H1 (cell line): ENCODE data around the gene RRAD. TPM values are rescaled to one million over a fixed set of nuclear protein-coding genes. Genes with fewer than 3 reads are reported as not detected.

Experiments used
- CTCF ChIA-PET: fragments of 300-600 bp; sonication (Branson Sonifier 250); formaldehyde crosslinking; loops from one replicate; lab custom pipeline; 2021; ENCODE audit not compliant: partially characterized antibody; lab: Charles Lee
- POLR2A ChIA-PET: fragments of 300-600 bp; sonication (Branson Sonifier 250); formaldehyde crosslinking; loops from one replicate; lab custom pipeline; 2021; ENCODE audit warnings: inconsistent platforms; ENCODE audit not compliant: partially characterized antibody; lab: Charles Lee
- DNase-seq, 2 experiments: peaks; one replicate each; pipeline versions ENCODE4 v3.0.0 to v3.0.0-alpha.2; 2010 to 2022; ENCODE audit warnings: low spot score in 2 of 2, low read depth in 1 of 2, mixed read lengths in 1 of 2
- FAIRE-seq: peaks from 2 replicates; lab custom pipeline; 2011; peaks lifted over from hg19 to GRCh38; lab: Jason Lieb, UNC
- H2AFZ ChIP-seq: 2 replicates; pipeline ENCODE4 v1.8.1; 2012; ENCODE audit warnings: low read length, inconsistent platforms
- H2AK5ac ChIP-seq: 2 replicates; pipeline ENCODE4 v1.6.1; 2013; ENCODE audit warnings: low read depth, low read length
- H2BK120ac ChIP-seq: replicated peaks from 2 replicates; pipeline ENCODE3; 2013; ENCODE audit warnings: low read depth, low read length, inconsistent platforms
- H2BK12ac ChIP-seq: 2 replicates; pipeline ENCODE4 v1.6.1; 2013; ENCODE audit warnings: low read depth, low read length
- H2BK15ac ChIP-seq: 2 replicates; pipeline ENCODE4 v1.6.1; 2013; ENCODE audit warnings: low read length
- H2BK20ac ChIP-seq: 2 replicates; pipeline ENCODE4 v1.6.1; 2013; ENCODE audit warnings: low read length
- H2BK5ac ChIP-seq: 2 replicates; pipeline ENCODE4 v1.6.1; 2013; ENCODE audit warnings: low read depth, low read length
- H3K14ac ChIP-seq: 2 replicates; pipeline ENCODE4 v1.6.1; 2013; ENCODE audit warnings: inconsistent platforms; ENCODE audit not compliant: insufficient read length
- H3K18ac ChIP-seq: 2 replicates; pipeline ENCODE4 v1.6.1; 2013; ENCODE audit warnings: low read length; ENCODE audit errors: extremely low read depth
- H3K23ac ChIP-seq: 2 replicates; pipeline ENCODE4 v1.6.1; 2013; ENCODE audit warnings: inconsistent platforms; ENCODE audit not compliant: insufficient read length
- H3K23me2 ChIP-seq: 2 replicates; pipeline ENCODE4 v1.6.1; 2013; ENCODE audit warnings: low read depth, low read length
- H3K27ac ChIP-seq: 2 replicates; pipeline ENCODE4 v1.6.1; 2011; ENCODE audit warnings: low read depth, low read length, inconsistent platforms
- H3K27me3 ChIP-seq, 4 experiments: replicated peaks in 1 of 4; 1 replicate in 1 of 4; 2 replicates in 3 of 4; pipeline versions ENCODE4 v1.6.1 to v1.8.1; 2011 to 2013; ENCODE audit warnings: low read length in 3 of 4, mild to moderate bottlenecking in 3 of 4, inconsistent platforms in 2 of 4, mixed read lengths in 2 of 4, moderate library complexity in 1 of 4; ENCODE audit not compliant: control insufficient read depth in 3 of 4, insufficient read depth in 3 of 4; ENCODE audit errors: extremely low read depth in 1 of 4
- H3K36me3 ChIP-seq, 4 experiments: 2 replicates each; pipeline versions ENCODE4 v1.6.1 to v1.8.1; 2011 to 2013; ENCODE audit warnings: mild to moderate bottlenecking in 4 of 4, low read length in 3 of 4, moderate library complexity in 2 of 4, control low read depth in 1 of 4, inconsistent platforms in 1 of 4; ENCODE audit not compliant: insufficient read depth in 4 of 4, control insufficient read depth in 2 of 4
- H3K4ac ChIP-seq: replicated peaks from 2 replicates; pipeline ENCODE3; 2013; ENCODE audit warnings: low read length, low read depth, mixed read lengths, inconsistent platforms; ENCODE audit not compliant: insufficient read length
- H3K4me1 ChIP-seq, 4 experiments: replicated peaks in 1 of 4; 1 replicate in 1 of 4; 2 replicates in 3 of 4; pipeline versions ENCODE4 v1.6.1 to v1.8.1; 2011 to 2013; ENCODE audit warnings: low read length in 3 of 4, inconsistent platforms in 2 of 4, mixed read lengths in 1 of 4; ENCODE audit not compliant: insufficient read depth in 4 of 4, control insufficient read depth in 3 of 4
- H3K4me2 ChIP-seq, 2 experiments: 2 replicates each; pipeline versions ENCODE4 v1.6.1 to v1.8.1; 2011 to 2013; ENCODE audit warnings: low read depth in 2 of 2, low read length in 2 of 2, control low read depth in 1 of 2, inconsistent platforms in 1 of 2, mild to moderate bottlenecking in 1 of 2; ENCODE audit not compliant: insufficient read depth in 1 of 2
- H3K4me3 ChIP-seq, 4 experiments: fragments of 200-600, 300-600 bp in 1 of 4; sonication (generic), shearing (Covaris generic), sonication (Bioruptor Twin) in 1 of 4; 2 replicates each; pipeline versions ENCODE4 v1.5.1 to v1.8.1; 2011 to 2016; ENCODE audit warnings: low read length in 4 of 4, low read depth in 3 of 4, control low read depth in 2 of 4, inconsistent platforms in 2 of 4, mild to moderate bottlenecking in 2 of 4, mixed read lengths in 1 of 4, moderate library complexity in 1 of 4; ENCODE audit not compliant: insufficient read depth in 2 of 4; ENCODE audit errors: extremely low read depth in 1 of 4
- H3K56ac ChIP-seq: replicated peaks from 2 replicates; pipeline ENCODE3; 2013; ENCODE audit warnings: low read depth, mild to moderate bottlenecking, mixed read lengths, low read length, inconsistent platforms; ENCODE audit not compliant: insufficient read length
- H3K79me1 ChIP-seq: 2 replicates; pipeline ENCODE4 v1.6.1; 2013; ENCODE audit warnings: low read depth, low read length, control low read depth
- H3K79me2 ChIP-seq, 2 experiments: 2 replicates each; pipeline versions ENCODE4 v1.6.1 to v1.8.1; 2012 to 2013; ENCODE audit warnings: low read length in 2 of 2, mild to moderate bottlenecking in 2 of 2, inconsistent platforms in 1 of 2; ENCODE audit not compliant: insufficient read depth in 2 of 2, control insufficient read depth in 1 of 2
- H3K9ac ChIP-seq, 4 experiments: replicated peaks in 1 of 4; 1 replicate in 1 of 4; 2 replicates in 3 of 4; pipeline versions ENCODE4 v1.6.1 to v1.8.1; 2011 to 2013; ENCODE audit warnings: low read depth in 3 of 4, low read length in 3 of 4, control low read depth in 2 of 4, mild to moderate bottlenecking in 2 of 4, moderate library complexity in 2 of 4, inconsistent platforms in 1 of 4; ENCODE audit errors: extremely low read depth in 1 of 4
- H3K9me3 ChIP-seq, 2 experiments: 2 replicates each; pipeline versions ENCODE4 v1.6.1 to v1.8.1; 2012 to 2013; ENCODE audit warnings: mild to moderate bottlenecking in 2 of 2, moderate library complexity in 2 of 2, control low read depth in 1 of 2, inconsistent platforms in 1 of 2, low read depth in 1 of 2, low read length in 1 of 2, mixed read lengths in 1 of 2; ENCODE audit not compliant: insufficient read depth in 2 of 2
- H4K20me1 ChIP-seq, 2 experiments: replicated peaks in 1 of 2; 2 replicates each; pipeline versions ENCODE3 to v1.8.1; 2011 to 2013; ENCODE audit warnings: inconsistent platforms in 2 of 2, low read length in 2 of 2, mild to moderate bottlenecking in 1 of 2; ENCODE audit not compliant: insufficient read depth in 2 of 2, control insufficient read depth in 1 of 2
- H4K5ac ChIP-seq: 2 replicates; pipeline ENCODE4 v1.6.1; 2013; ENCODE audit warnings: low read length, low read depth, mixed read lengths, inconsistent platforms; ENCODE audit not compliant: insufficient read length
- H4K8ac ChIP-seq: 2 replicates; pipeline ENCODE4 v1.8.0; 2013; ENCODE audit warnings: mild to moderate bottlenecking, moderate library complexity, low read length, inconsistent platforms; ENCODE audit not compliant: insufficient read depth; ENCODE audit errors: extremely low read depth
- H4K91ac ChIP-seq: replicated peaks from 2 replicates; pipeline ENCODE3; 2013; ENCODE audit warnings: low read length, mixed read lengths, inconsistent platforms; ENCODE audit not compliant: insufficient read length
- CBX8 ChIP-seq: fragments of 300-800, 300-1000 bp; sonication (generic); IDR thresholded peaks from 2 replicates; pipeline ENCODE4 v1.7.1; 2016; ENCODE audit warnings: low read depth, low read length, borderline replicate concordance
- CHD2 ChIP-seq: IDR thresholded peaks from 2 replicates; pipeline ENCODE4 v1.6.1; 2012; ENCODE audit warnings: low read length, improper control_type of control experiment
- CTCF ChIP-seq, 3 experiments: IDR thresholded peaks; 1 replicate in 2 of 3; 2 replicates in 1 of 3; pipeline versions ENCODE4 v1.5.1 to v1.6.1; 2011; ENCODE audit warnings: low read length in 3 of 3, mild to moderate bottlenecking in 3 of 3, inconsistent platforms in 2 of 3, low read depth in 1 of 3, moderate library complexity in 1 of 3; ENCODE audit not compliant: insufficient read depth in 1 of 3; ENCODE audit errors: control extremely low read depth in 1 of 3
- EZH2 ChIP-seq: fragments of 200-600 bp; sonication (generic); IDR thresholded peaks from 2 replicates; pipeline ENCODE4 v1.7.1; 2012; ENCODE audit warnings: low read depth, mild to moderate bottlenecking, moderate library complexity, low read length, inconsistent platforms; ENCODE audit not compliant: severe bottlenecking
- HDAC2 ChIP-seq, 2 experiments: fragments of 300-600 bp in 1 of 2; sonication (generic) in 1 of 2; IDR thresholded peaks; 2 replicates each; pipeline ENCODE4 v1.6.1; 2011 to 2012; ENCODE audit warnings: low read depth in 2 of 2, low read length in 2 of 2, mild to moderate bottlenecking in 2 of 2, moderate library complexity in 2 of 2, borderline replicate concordance in 1 of 2, inconsistent platforms in 1 of 2
- RAD21 ChIP-seq, 2 experiments: IDR thresholded peaks in 1 of 2; conservative IDR thresholded peaks in 1 of 2; 2 replicates each; pipeline ENCODE4 v1.6.1; 2011; ENCODE audit warnings: low read depth in 2 of 2, low read length in 2 of 2, improper control_type of control experiment in 1 of 2, inconsistent platforms in 1 of 2, mild to moderate bottlenecking in 1 of 2, moderate library complexity in 1 of 2
- RXRA ChIP-seq: IDR thresholded peaks from 2 replicates; pipeline ENCODE4 v1.6.1; 2011; ENCODE audit warnings: low read depth, mild to moderate bottlenecking, low read length, moderate library complexity; ENCODE audit not compliant: insufficient read depth
- SP1 ChIP-seq: IDR thresholded peaks from 2 replicates; pipeline ENCODE4 v1.6.1; 2011; ENCODE audit warnings: low read depth, low read length
- WGBS, 2 experiments: shearing (Covaris generic) in 1 of 2; methylation state at CpG; one replicate each; pipeline versions ENCODE4 v1.1.6 to v1.1.7; 2013 to 2015; ENCODE audit warnings: low lambda C conversion rate in 2 of 2, mixed read lengths in 2 of 2, inconsistent platforms in 1 of 2, low coverage in 1 of 2, missing lambda C conversion rate in 1 of 2; ENCODE audit not compliant: insufficient replicate concordance in 2 of 2, insufficient coverage in 1 of 2, insufficient read length in 1 of 2; ENCODE audit errors: extremely low coverage in 1 of 2, missing lambda C conversion rate in 1 of 2; 5-methylcytosine and 5-hydroxymethylcytosine counted together
- polyA plus RNA-seq, 7 experiments: library from polyadenylated mRNA; depleted of rRNA in 3 of 7; stranded (reverse) in 5 of 7; unstranded in 2 of 7; fragments of >200 nt in 5 of 7; fragments of 200-250 nt in 2 of 7; gene quantifications; 1 replicate in 5 of 7; 2 replicates in 1 of 7; 4 replicates in 1 of 7; pipeline versions ENCODE4 v1.2.1 to v1.2.3, GENCODE V29; 2011 to 2013; ENCODE audit warnings: missing spikeins in 2 of 7, mixed read lengths in 2 of 7
- total RNA-seq: library from RNA; stranded (reverse); fragmentation: NEBNext Ultra II Directional; extraction: Animal tissue kit (Norgen Biotek cat#: 25700); gene quantifications from 2 replicates; pipeline ENCODE4 v1.2.1, GENCODE V29; 2021

RRAD gene
- total and polyA plus RNA-seq, 2 of the 8 experiments (the other 6 are each of a cell fraction or from before 2014, with no cell fraction given): 0.17 TPM; not detected in 1

GRCh38 chr16:66944054-66944441 is 18.7 kb upstream of the RRAD start:
- H2BK20ac ChIP-seq: no peak overlapping the region
- DNase-seq (no peak), FAIRE-seq (no peak)
- no peak overlapping the region for H3K4me3 ChIP-seq
- no peak overlapping the region for H3K18ac ChIP-seq
- H4K91ac ChIP-seq: no peak overlapping the region
- no peak overlapping the region for H3K4me2 ChIP-seq
- H4K5ac ChIP-seq: no peak overlapping the region
- no peaks in the 10 kb centered on the region for H3K79me2 ChIP-seq
- no peak overlapping the region for H2BK120ac ChIP-seq
- H2BK15ac ChIP-seq: no peak overlapping the region
- peaks cover 0 to 5% (median 1%) of the 10 kb centered on the region in 4 experiments; a peak in 2 of 7 replicates for H3K4me1 ChIP-seq
- WGBS, 2 experiments: 87% methylated on average over 5 of the region's 5 CpGs; no CpG with 5 or more reads in 1 of the 2 experiments
- no peak overlapping the region for H3K27ac ChIP-seq
- peaks cover 0 to 3% of the 10 kb centered on the region in 2 experiments for H4K20me1 ChIP-seq
- no peak overlapping the region for H3K4ac ChIP-seq
- no peak overlapping the region for H3K56ac ChIP-seq
- H2AFZ ChIP-seq: no peak overlapping the region
- no peak overlapping the region for H2BK5ac ChIP-seq
- ChIA-PET POLR2A (interaction anchor here (0.9 to 1.9 kb wide), 3 partner anchors 15 to 254 kb away, joined by 3 to 6 read pairs (median 3); no protein-coding TSS in a partner anchor), CTCF (interaction anchor here (0.5 to 4.7 kb wide), 17 partner anchors 9 to 1216 kb away, joined by 3 to 18 read pairs (median 3); partner anchors contain the start of gene CES3)
- H3K27me3 ChIP-seq: peaks cover 9 to 19% (median 18%) of the 10 kb centered on the region in 4 experiments
- 0 out of 2 replicates have a peak overlapping the region, but pooled peaks have one; percentile 57 for H4K8ac ChIP-seq
- H3K9me3 ChIP-seq: no peaks in the 10 kb centered on the region
- peaks cover 5 to 18% (median 15%) of the 10 kb centered on the region in 4 experiments; a peak in 7 of 8 replicates for H3K36me3 ChIP-seq
- no peak overlapping the region for H2AK5ac ChIP-seq
- H3K23ac ChIP-seq: no peak overlapping the region
- no peaks in the 10 kb centered on the region for H3K79me1 ChIP-seq
- peaks cover 2% of the 10 kb centered on the region; the same call in 1 of the 2 replicates for H3K23me2 ChIP-seq
- no peak overlapping the region for H3K9ac ChIP-seq
- no peak overlapping the region for H2BK12ac ChIP-seq
- no peak overlapping the region for H3K14ac ChIP-seq
- TF ChIP-seq CBX8: no peak
- no peak for TF ChIP-seq RXRA
- no peak for TF ChIP-seq RAD21 (IDR thresholded peaks at IDR 0.05 in 1 of 2, conservative IDR thresholded peaks at IDR 0.05 in 1 of 2; ENCODE audit: low read depth in 2 of 2, low read length in 2 of 2)
- TF ChIP-seq SP1: no peak
- TF ChIP-seq HDAC2 (IDR thresholded peaks at IDR 0.05; ENCODE audit: borderline replicate concordance in 1 of 2, low read depth in 2 of 2, low read length in 2 of 2): no peak
- TF ChIP-seq CTCF (IDR thresholded peaks at IDR 0.05; ENCODE audit: control extremely low read depth in 1 of 3, insufficient read depth in 1 of 3, low read depth in 1 of 3, low read length in 3 of 3): no peak
- TF ChIP-seq EZH2: no peak
- TF ChIP-seq CHD2: no peak
